NCI-H1417 (cell line): ENCODE measurements around the gene SRGAP2B.
"Not testable (repeated sequence)": the region's sequence is repeated elsewhere in the genome, so short reads cannot be mapped to it uniquely, and the experiment has no call there.

ENCODE experiments used
- DNase-seq, 3 experiments: peaks; one replicate each; lab custom pipeline; 2025; lab: John Stamatoyannopoulos, UW

SRGAP2B gene

GRCh38 chr1:144894454-144895201 lies 200.5 kb downstream of the SRGAP2B start:
- not testable (repeated sequence) for DNase-seq

GRCh38 chr1:144893710-144894438 lies 201.3 kb downstream of the SRGAP2B start:
- not testable (repeated sequence) for DNase-seq

- DNase-seq, result not testable (repeated sequence)
Observed at GRCh38 chr1:144893062-144893461, 202.1 kb downstream of the SRGAP2B start.

- not testable (repeated sequence) for DNase-seq
Observed at GRCh38 chr1:144889450-144890115, 205.5 kb downstream of the SRGAP2B start.

- not testable (repeated sequence) for DNase-seq
Observed at GRCh38 chr1:144883022-144883421, 212.1 kb downstream of the SRGAP2B start.

GRCh38 chr1:144882343-144882742 lies 212.8 kb downstream of the SRGAP2B start:
- DNase-seq, result not testable (repeated sequence)

GRCh38 chr1:144858607-144859006 lies 236.5 kb downstream of the SRGAP2B start:
- DNase-seq, result not testable (repeated sequence)
